Nephron progenitor cell (in vitro differentiated cells): ENCODE data around the gene ATP5MC2.

Experiments
- DNase-seq: peaks from one replicate; pipeline ENCODE4 v3.0.0; 2021
- H3K27ac Mint-ChIP-seq: 2 replicates; pipeline ENCODE4 v1.8.0; 2021; ENCODE audit warnings: mild to moderate bottlenecking, moderate library complexity, mixed read lengths
- H3K27me3 Mint-ChIP-seq: 2 replicates; pipeline ENCODE4 v1.8.0; 2021; ENCODE audit warnings: mild to moderate bottlenecking, low read depth, mixed read lengths; ENCODE audit not compliant: poor library complexity
- H3K36me3 Mint-ChIP-seq: 2 replicates; pipeline ENCODE4 v1.8.0; 2021; ENCODE audit warnings: low read depth, mixed read lengths
- H3K4me1 Mint-ChIP-seq: 2 replicates; pipeline ENCODE4 v1.8.0; 2021; ENCODE audit warnings: mixed read lengths
- H3K4me3 Mint-ChIP-seq: 2 replicates; pipeline ENCODE4 v1.8.0; 2021; ENCODE audit warnings: mild to moderate bottlenecking, moderate library complexity, mixed read lengths
- H3K9me3 Mint-ChIP-seq: 2 replicates; pipeline ENCODE4 v1.8.0; 2021; ENCODE audit warnings: mild to moderate bottlenecking, moderate library complexity, mixed read lengths
- CTCF ChIP-seq: fragments of 200-600 bp; sonication (generic); IDR thresholded peaks from 2 replicates; pipeline ENCODE4 v1.5.0; 2021; ENCODE audit warnings: antibody characterized with exemption

Gene ATP5MC2

DNA sequence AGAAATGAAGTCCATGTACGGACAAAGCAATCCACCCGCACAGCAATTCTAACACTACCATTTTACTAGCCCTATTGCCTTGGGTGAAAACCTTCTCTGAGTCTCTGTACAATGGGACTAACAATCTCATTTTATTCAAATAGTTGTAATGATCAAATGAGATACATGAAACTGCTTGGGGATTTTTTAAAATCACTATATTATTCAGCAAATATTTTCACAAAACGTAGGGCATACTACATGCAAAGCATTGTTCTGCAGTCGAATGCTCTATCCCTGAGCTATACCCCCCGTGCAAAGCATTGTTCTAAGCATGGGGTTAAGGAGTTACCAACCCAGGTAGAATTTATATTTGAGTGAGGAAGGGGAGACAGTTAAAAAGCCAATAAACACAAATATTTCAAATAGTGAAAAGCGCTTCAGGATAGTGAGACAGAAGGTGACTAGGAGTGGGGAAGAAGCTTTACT lies 49.1 kb downstream of the ATP5MC2 start:
- Mint-ChIP-seq H3K36me3 (peaks cover 8% of the 10 kb centered on the region), H3K27ac (no peak overlapping the region), H3K9me3 (peaks cover 8% of the 10 kb centered on the region), H3K4me1 (peaks cover 45% of the 10 kb centered on the region), H3K27me3 (peaks cover 7% of the 10 kb centered on the region), H3K4me3 (peak overlapping the region; percentile 96)
- no peak for DNase-seq
- TF ChIP-seq CTCF = no peak

DNA sequence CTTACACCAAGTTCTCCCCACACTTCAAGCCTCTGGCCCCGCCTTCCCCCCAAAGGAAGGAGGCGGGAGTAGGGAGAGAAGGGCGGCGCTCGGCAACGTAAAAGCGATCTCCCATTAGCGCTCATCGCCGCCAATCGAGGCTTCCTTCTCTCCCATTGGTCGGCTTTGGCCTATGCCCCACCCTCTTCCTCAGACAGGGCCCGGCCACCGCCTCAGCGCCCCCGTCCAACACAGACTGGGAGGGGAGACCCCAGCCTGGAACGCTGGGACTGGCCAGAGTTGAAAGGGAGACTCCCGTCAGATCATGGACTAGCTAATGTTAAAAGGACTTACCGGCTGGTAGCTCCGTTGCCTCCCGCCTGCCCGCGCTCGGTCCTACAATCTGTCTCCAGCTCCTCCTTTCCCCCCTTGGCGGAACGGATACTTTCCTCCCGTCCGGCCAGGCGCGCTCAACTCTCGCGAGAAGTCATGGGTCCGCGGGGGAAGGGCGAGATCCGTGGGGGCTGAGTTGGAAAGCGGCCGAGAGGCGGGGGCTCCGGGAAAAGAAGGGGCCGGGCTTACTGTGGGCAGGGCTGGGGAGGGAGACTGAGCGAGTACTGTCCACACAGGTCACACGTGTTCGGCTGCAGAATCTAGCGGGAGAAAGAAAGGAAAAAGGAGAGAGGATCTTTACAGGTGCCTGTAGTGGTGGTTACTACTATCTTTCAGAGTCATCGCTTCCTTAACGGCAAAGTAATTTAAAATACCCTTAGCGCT lies 49.8 kb downstream of the ATP5MC2 start, which contains the start of gene ATF7:
TSS of gene ATF7 (minus strand) at position 437 of the 756 bp plus-strand sequence. CDS start 25,382 bp downstream, outside the sequence.
- peak within 1 kb of the TSS; percentile 99 for H3K27ac Mint-ChIP-seq
- TF ChIP-seq CTCF = no peak
- H3K4me1 Mint-ChIP-seq = peaks cover 51% of the 10 kb centered on the region
- H3K27me3 Mint-ChIP-seq = peaks cover 4% of the 10 kb centered on the region
- peaks cover 13% of the 10 kb centered on the region for H3K36me3 Mint-ChIP-seq
- DNase-seq = peak; percentile 99
- H3K9me3 Mint-ChIP-seq = peaks cover 5% of the 10 kb centered on the region
- peak within 1 kb of the TSS; percentile 96 for H3K4me3 Mint-ChIP-seq

DNA sequence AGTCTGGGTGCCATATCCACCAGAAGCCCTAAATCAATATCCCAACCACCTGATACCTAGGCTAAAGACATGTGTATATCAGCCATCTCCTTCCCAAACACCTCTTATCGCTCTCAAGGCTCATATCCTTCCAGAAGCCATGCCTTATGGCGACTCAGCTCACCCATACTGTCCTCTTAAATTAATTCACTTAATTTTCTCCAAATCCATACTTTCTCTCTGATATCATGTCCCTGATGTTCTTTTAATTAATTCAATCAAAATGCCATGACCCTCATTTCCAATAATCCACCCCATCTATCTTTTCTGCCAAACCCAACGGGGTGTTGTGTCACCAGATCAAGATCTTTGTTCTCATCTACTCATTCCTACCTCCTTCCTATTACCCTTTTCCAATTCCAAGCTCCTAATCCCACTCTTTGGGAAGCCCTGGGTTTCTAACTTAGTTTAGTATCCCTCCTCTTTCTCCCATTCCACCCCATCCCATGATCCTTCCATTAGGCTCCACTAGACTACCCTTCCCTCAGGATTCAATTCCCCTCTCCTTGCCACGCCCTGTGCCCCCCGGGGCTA lies 50.4 kb downstream of the ATP5MC2 start:
- peak overlapping the region; percentile 96 for H3K4me3 Mint-ChIP-seq
- no peak for TF ChIP-seq CTCF
- peaks cover 51% of the 10 kb centered on the region for H3K4me1 Mint-ChIP-seq
- H3K36me3 Mint-ChIP-seq = peaks cover 15% of the 10 kb centered on the region
- H3K27me3 Mint-ChIP-seq = peaks cover 4% of the 10 kb centered on the region
- peak overlapping the region; percentile 29 for H3K27ac Mint-ChIP-seq
- no peaks in the 10 kb centered on the region for H3K9me3 Mint-ChIP-seq
- DNase-seq = no peak

GRCh38 chr12:53624956-53625355 lies 50.9 kb downstream of the ATP5MC2 start:
- DNase-seq = no peak
- Mint-ChIP-seq H3K27me3 (peaks cover 4% of the 10 kb centered on the region), H3K4me3 (peak overlapping the region; percentile 96), H3K36me3 (peaks cover 15% of the 10 kb centered on the region), H3K4me1 (peaks cover 51% of the 10 kb centered on the region), H3K27ac (no peak overlapping the region), H3K9me3 (no peaks in the 10 kb centered on the region)
- no peak for TF ChIP-seq CTCF

- H3K4me3 Mint-ChIP-seq = peak overlapping the region; percentile 96
- H3K4me1 Mint-ChIP-seq = peaks cover 51% of the 10 kb centered on the region
- no peak overlapping the region for H3K27ac Mint-ChIP-seq
- peaks cover 15% of the 10 kb centered on the region for H3K36me3 Mint-ChIP-seq
- TF ChIP-seq CTCF = no peak
- DNase-seq = no peak
- no peaks in the 10 kb centered on the region for H3K9me3 Mint-ChIP-seq
- peaks cover 4% of the 10 kb centered on the region for H3K27me3 Mint-ChIP-seq
Measured at GRCh38 chr12:53624458-53624857, 51.4 kb downstream of the ATP5MC2 start.
